ENCODE results near the gene COL1A2. TPM values are rescaled to one million over a fixed set of nuclear protein-coding genes. Genes with fewer than 3 reads are reported as not detected.

The COL1A2 gene
- total RNA-seq, 1 experiment from 2014 or later = not detected

DNA sequence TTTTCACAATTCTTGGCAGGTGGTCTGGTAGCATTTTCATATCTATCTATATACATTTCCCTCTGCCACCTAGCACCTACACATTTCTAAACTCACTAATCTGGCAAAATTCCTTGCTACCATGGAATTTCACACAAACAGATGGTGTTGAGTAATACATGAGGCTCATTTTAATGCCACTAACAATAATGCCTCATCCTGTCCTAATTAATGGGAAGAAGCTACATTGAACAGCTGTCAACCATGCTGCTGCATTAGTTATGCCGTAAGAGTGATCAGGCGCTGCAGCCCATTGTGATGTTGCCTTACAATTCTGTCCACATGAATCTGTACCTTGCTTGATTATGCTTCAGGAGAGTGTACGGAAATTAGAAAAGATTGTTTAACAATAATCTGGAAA lies 23.2 kb downstream of the COL1A2 start:
- intact Hi-C loops (cut with micrococcal nuclease; ENCODE audit: unreplicated experiment) = no loop called here
- no peak for DNase-seq
- BruUV-seq (replicated peaks) = no TSS peak
- Mint-ChIP-seq H3K4me3 (ENCODE audit: low read depth, unreplicated experiment) (no peak overlapping the region), H3K9me3 (ENCODE audit: low read depth, unreplicated experiment) (no peaks in the 10 kb centered on the region), H3K27ac (ENCODE audit: unreplicated experiment) (no peak overlapping the region), H3K4me1 (ENCODE audit: low read depth, unreplicated experiment) (no peaks in the 10 kb centered on the region), H3K27me3 (ENCODE audit: unreplicated experiment) (no peaks in the 10 kb centered on the region), H3K36me3 (ENCODE audit: insufficient read depth, unreplicated experiment) (no peaks in the 10 kb centered on the region)
- TF ChIP-seq, protein P1, sequence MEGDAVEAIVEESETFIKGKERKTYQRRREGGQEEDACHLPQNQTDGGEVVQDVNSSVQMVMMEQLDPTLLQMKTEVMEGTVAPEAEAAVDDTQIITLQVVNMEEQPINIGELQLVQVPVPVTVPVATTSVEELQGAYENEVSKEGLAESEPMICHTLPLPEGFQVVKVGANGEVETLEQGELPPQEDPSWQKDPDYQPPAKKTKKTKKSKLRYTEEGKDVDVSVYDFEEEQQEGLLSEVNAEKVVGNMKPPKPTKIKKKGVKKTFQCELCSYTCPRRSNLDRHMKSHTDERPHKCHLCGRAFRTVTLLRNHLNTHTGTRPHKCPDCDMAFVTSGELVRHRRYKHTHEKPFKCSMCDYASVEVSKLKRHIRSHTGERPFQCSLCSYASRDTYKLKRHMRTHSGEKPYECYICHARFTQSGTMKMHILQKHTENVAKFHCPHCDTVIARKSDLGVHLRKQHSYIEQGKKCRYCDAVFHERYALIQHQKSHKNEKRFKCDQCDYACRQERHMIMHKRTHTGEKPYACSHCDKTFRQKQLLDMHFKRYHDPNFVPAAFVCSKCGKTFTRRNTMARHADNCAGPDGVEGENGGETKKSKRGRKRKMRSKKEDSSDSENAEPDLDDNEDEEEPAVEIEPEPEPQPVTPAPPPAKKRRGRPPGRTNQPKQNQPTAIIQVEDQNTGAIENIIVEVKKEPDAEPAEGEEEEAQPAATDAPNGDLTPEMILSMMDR (IDR thresholded peaks at IDR 0.05; ENCODE audit: unreplicated experiment) = no peak
- CTCF ChIA-PET = no interaction called here

DNA sequence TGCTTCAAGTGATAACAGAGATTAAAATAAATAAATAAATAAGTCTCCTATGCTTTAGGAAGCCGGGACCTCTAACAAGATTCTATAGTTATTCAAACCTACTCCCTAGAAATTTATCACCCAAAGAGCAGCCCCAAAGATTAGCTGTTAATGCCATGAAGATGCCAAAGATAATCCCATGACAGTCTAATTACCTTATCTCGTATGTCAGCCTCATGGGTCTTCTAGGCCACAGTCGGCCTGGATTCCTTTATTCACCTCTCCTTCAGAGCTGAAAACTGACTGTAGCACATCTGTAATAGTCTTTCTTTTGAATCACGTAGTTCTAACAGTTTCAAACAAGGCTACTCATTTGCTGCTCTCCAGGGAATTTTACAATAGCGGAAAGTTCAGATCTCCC lies 24.2 kb downstream of the COL1A2 start:
- no peak for DNase-seq
- intact Hi-C loops (cut with micrococcal nuclease; ENCODE audit: unreplicated experiment) = no loop called here
- Mint-ChIP-seq H3K4me3 (ENCODE audit: low read depth, unreplicated experiment) (no peak overlapping the region), H3K27me3 (ENCODE audit: unreplicated experiment) (no peaks in the 10 kb centered on the region), H3K4me1 (ENCODE audit: low read depth, unreplicated experiment) (no peaks in the 10 kb centered on the region), H3K27ac (ENCODE audit: unreplicated experiment) (no peak overlapping the region), H3K36me3 (ENCODE audit: insufficient read depth, unreplicated experiment) (no peaks in the 10 kb centered on the region), H3K9me3 (ENCODE audit: low read depth, unreplicated experiment) (no peaks in the 10 kb centered on the region)
- CTCF ChIA-PET = no interaction called here
- TF ChIP-seq, protein P1 (IDR thresholded peaks at IDR 0.05; ENCODE audit: unreplicated experiment) = no peak
- no TSS peak for BruUV-seq (replicated peaks)

DNA sequence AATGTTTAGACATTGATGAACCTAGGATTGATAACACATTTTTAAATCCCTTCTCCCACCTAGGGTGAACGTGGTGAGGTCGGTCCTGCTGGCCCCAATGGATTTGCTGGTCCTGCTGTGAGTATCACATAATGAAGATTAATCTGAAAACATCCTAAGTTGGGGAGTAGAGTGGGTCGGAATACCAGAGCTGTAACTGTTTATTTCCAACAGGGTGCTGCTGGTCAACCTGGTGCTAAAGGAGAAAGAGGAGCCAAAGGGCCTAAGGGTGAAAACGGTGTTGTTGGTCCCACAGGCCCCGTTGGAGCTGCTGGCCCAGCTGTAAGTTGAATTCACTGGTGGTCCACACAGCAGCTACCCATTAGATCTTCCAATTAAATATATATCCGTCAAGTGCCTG lies 25.6 kb downstream of the COL1A2 start:
- Mint-ChIP-seq H3K9me3 (ENCODE audit: low read depth, unreplicated experiment) (no peaks in the 10 kb centered on the region), H3K36me3 (ENCODE audit: insufficient read depth, unreplicated experiment) (no peaks in the 10 kb centered on the region), H3K4me1 (ENCODE audit: low read depth, unreplicated experiment) (no peaks in the 10 kb centered on the region), H3K4me3 (ENCODE audit: low read depth, unreplicated experiment) (no peak overlapping the region), H3K27me3 (ENCODE audit: unreplicated experiment) (no peaks in the 10 kb centered on the region), H3K27ac (ENCODE audit: unreplicated experiment) (no peak overlapping the region)
- DNase-seq = no peak
- intact Hi-C loops (cut with micrococcal nuclease; ENCODE audit: unreplicated experiment) = no loop called here
- TF ChIP-seq, protein P1 (IDR thresholded peaks at IDR 0.05; ENCODE audit: unreplicated experiment) = no peak
- CTCF ChIA-PET = no interaction called here
- BruUV-seq (replicated peaks) = no TSS peak

DNA sequence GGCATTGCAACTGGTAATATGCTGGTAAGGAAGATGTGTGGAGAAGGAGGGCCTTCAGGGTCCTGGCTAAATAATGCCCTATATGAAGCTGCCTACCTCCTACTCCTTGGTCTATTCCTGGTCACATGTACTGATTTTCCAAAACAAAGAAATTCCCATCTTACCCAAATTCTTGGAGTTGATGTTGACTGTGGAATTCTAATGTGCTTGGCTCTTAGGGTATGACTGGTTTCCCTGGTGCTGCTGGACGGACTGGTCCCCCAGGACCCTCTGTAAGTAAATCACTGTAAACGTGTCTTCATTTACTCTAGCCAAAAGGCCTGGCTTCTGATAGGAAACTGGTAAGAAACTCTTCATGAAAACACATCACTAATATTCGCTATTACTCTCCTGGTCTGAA lies 27.0 kb downstream of the COL1A2 start:
- BruUV-seq (replicated peaks) = no TSS peak
- Mint-ChIP-seq H3K4me3 (ENCODE audit: low read depth, unreplicated experiment) (no peak overlapping the region), H3K36me3 (ENCODE audit: insufficient read depth, unreplicated experiment) (no peaks in the 10 kb centered on the region), H3K9me3 (ENCODE audit: low read depth, unreplicated experiment) (no peaks in the 10 kb centered on the region), H3K27me3 (ENCODE audit: unreplicated experiment) (no peaks in the 10 kb centered on the region), H3K27ac (ENCODE audit: unreplicated experiment) (no peak overlapping the region), H3K4me1 (ENCODE audit: low read depth, unreplicated experiment) (no peaks in the 10 kb centered on the region)
- no peak for DNase-seq
- TF ChIP-seq, protein P1 (IDR thresholded peaks at IDR 0.05; ENCODE audit: unreplicated experiment) = no peak
- CTCF ChIA-PET = no interaction called here
- intact Hi-C loops (cut with micrococcal nuclease; ENCODE audit: unreplicated experiment) = no loop called here

DNA sequence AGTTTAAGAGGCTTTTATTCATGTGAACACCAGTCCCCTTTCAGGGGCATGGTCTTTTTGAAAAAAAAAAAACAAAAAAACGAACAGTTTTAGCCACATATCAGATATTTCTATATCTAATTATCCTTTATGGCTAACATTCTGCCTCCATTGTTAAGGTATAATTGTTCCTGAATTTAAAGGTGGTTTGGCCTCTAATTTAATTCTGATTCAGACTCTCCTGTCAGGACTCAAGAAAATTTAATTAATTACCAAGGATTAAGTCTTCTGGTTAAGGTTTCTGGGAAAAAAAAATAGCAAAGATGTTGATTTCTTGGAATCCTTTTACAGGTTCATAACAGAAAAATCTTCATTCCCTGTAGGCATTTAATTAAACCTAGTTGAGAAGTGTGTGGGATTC lies 27.4 kb downstream of the COL1A2 start:
- Mint-ChIP-seq H3K4me1 (ENCODE audit: low read depth, unreplicated experiment) (no peaks in the 10 kb centered on the region), H3K4me3 (ENCODE audit: low read depth, unreplicated experiment) (no peak overlapping the region), H3K36me3 (ENCODE audit: insufficient read depth, unreplicated experiment) (no peaks in the 10 kb centered on the region), H3K27ac (ENCODE audit: unreplicated experiment) (no peak overlapping the region), H3K9me3 (ENCODE audit: low read depth, unreplicated experiment) (no peaks in the 10 kb centered on the region), H3K27me3 (ENCODE audit: unreplicated experiment) (no peaks in the 10 kb centered on the region)
- no TSS peak for BruUV-seq (replicated peaks)
- intact Hi-C loops (cut with micrococcal nuclease; ENCODE audit: unreplicated experiment) = no loop called here
- DNase-seq = no peak
- CTCF ChIA-PET = no interaction called here
- TF ChIP-seq, protein P1 (IDR thresholded peaks at IDR 0.05; ENCODE audit: unreplicated experiment) = no peak
